Activated CD8-positive, alpha-beta T cell treated with anti-CD3 and anti-CD28 coated beads, Interleukin-2, amount 10 ng/mL, durations not matched to agents 7 days and 5 days (primary cell): ENCODE measurements around the gene MFSD6. TPM values are rescaled to one million over a fixed set of nuclear protein-coding genes. Genes with fewer than 3 reads are reported as not detected.

ENCODE experiments used
- total RNA-seq, 2 experiments: library from RNA; stranded (reverse); gene quantifications; one replicate each; pipeline ENCODE4 v1.2.3, GENCODE V29; 2021

MFSD6 gene
- total RNA-seq, 2 experiments from 2014 or later = 51.8 to 53.2 TPM

Other genes starting within 250 kb of the MFSD6 start
- 10 to 100 TPM; 13.5 to 13.7 TPM for gene HIBCH, start 88.5 kb upstream of the MFSD6 start, total RNA-seq
- gene INPP1, start 64.8 kb upstream of the MFSD6 start, total RNA-seq = 1 to 10 TPM; 5.6 to 6.9 TPM
- gene NEMP2, start 126.4 kb downstream of the MFSD6 start, total RNA-seq = 10 to 100 TPM; 18.4 to 23.2 TPM
- 10 to 100 TPM; 23.4 to 23.7 TPM for gene NAB1, start 240.7 kb downstream of the MFSD6 start, total RNA-seq